GM19328 (cell line): Measurements from ENCODE around the gene FKBP10.
"Not testable (repeated sequence)": the region's sequence is repeated elsewhere in the genome, so short reads cannot be mapped to it uniquely, and the experiment has no call there.

ENCODE experiments used
- ATAC-seq: cut with Tn5 transposase; IDR thresholded peaks from one replicate; pipeline ENCODE4 v1.9.1; 2021; ENCODE audit warnings: mild to moderate bottlenecking, moderate library complexity; ENCODE audit not compliant: unreplicated experiment

Gene FKBP10, protein sequence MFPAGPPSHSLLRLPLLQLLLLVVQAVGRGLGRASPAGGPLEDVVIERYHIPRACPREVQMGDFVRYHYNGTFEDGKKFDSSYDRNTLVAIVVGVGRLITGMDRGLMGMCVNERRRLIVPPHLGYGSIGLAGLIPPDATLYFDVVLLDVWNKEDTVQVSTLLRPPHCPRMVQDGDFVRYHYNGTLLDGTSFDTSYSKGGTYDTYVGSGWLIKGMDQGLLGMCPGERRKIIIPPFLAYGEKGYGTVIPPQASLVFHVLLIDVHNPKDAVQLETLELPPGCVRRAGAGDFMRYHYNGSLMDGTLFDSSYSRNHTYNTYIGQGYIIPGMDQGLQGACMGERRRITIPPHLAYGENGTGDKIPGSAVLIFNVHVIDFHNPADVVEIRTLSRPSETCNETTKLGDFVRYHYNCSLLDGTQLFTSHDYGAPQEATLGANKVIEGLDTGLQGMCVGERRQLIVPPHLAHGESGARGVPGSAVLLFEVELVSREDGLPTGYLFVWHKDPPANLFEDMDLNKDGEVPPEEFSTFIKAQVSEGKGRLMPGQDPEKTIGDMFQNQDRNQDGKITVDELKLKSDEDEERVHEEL

GRCh38 chr17:41812381-41813151 is at the start of gene FKBP10:
TSS of gene FKBP10 (plus strand) at chr17:41813004. CDS start at chr17:41813035, 31 bp downstream.
- no peak for ATAC-seq

DNA sequence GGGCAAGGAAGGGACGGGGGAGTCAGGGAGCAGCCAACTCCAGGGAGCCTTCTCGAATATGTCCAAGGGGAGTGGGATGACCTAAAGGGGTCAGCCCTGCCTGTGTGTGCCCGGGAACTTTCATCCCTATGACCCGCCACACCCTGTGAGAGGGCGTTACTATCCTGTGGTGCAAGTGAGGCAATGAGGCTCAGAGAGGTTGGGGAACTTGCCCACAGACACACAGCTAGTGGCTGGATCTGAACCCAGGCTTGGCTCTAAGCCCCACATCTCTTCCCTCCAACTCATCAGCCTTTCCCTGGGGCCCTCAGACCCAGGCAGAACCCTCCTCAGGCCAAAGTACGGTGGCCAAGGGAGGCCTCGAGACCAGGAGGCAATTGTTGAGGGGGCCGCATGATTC is 49.5 kb upstream of the FKBP10 start:
- ATAC-seq, result no peak

GRCh38 chr17:41766135-41766534 is 46.7 kb upstream of the FKBP10 start:
- ATAC-seq, result no peak

DNA sequence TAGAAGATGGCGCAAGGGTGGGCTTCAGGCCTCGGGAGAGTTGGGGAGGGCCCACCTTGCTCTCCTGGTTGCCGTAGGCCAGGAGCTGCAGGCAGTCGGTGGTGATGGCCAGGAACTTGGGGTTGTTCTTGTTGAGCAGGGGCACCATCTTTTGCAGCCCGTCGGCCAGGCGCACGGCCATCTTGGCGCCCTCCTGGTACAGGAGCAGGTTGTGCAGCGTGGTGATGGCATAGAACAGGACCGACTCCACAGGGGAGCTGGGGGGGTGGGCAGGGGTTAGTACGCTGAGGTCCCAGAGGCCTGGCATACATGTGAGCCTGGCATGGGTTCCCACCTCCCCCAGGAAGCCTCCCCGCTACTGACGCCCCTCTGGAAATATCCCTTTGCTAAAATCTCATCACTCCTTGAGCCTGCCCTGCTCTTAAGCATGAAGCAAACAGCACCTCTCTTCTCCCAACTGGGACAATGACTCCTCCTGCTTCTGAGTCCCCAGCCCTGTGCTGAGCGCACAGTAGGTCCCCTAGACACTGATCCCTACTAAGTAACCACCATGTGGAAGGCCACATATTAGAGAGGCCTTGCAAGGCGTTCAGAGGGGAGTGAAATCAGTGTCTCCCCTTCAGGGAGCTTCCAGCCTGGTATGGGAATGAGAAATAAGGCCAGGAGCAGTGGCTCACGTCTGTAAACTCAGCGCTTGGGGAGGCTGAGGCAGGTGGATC is 45.3 kb upstream of the FKBP10 start:
- no peak for ATAC-seq

- ATAC-seq, result no peak
Measured at GRCh38 chr17:41768682-41769288, 44.0 kb upstream of the FKBP10 start.

- no peak for ATAC-seq
Measured at GRCh38 chr17:41769346-41769862, 43.4 kb upstream of the FKBP10 start.

- no peak for ATAC-seq
Measured at GRCh38 chr17:41769985-41770384, 42.8 kb upstream of the FKBP10 start.

GRCh38 chr17:41771389-41772206 is 41.2 kb upstream of the FKBP10 start:
- ATAC-seq, result no peak

DNA sequence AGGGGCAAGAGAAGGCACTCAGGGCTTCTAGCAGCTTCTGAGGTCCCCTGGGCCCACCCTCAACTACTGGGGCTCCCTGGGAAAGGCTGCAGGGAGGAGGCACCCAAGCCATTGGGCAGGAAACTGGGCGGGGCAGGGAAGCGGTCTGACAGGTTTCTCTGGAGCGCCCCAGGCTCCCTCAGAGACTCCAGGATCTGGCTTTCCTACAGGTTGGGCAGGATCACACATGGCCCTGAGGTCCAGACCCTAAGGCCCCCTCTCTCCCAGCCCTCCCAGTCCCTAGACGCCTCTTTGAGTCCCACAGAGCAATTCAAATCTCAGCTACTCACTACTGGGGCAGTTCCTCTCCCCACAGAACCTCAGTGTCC is 40.6 kb upstream of the FKBP10 start:
- no peak for ATAC-seq

DNA sequence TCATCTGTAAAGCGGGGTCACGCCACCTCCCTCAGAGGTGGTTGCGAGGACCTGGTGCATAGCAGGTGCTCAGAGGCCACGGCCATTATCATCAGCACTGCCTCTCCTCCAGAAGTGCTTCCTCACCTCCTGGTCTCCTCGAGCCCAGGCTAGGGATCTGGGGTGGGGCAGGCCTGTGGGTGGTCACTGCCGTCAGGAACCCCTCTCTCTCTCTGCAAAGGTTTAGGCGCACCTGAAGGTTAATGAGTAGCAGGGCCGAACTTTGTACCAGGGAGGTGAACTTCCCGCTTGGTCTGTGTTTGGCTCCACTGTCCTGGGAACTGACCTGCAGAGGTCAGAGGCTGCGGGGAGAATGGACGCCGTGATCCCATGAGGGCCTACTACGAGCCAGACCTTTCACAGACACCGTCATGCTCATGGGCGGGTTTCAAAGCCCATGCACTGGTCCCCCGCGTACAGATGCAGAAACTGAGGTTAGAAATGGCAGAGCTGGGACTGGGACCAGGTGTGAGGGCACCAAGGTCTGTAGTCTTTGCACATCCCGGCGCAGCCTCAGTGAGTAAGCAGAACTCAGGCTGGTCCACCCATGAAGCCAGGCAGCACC is 40.1 kb upstream of the FKBP10 start:
- no peak for ATAC-seq

- ATAC-seq, result no peak
Measured at GRCh38 chr17:41773190-41773588, 39.6 kb upstream of the FKBP10 start.

DNA sequence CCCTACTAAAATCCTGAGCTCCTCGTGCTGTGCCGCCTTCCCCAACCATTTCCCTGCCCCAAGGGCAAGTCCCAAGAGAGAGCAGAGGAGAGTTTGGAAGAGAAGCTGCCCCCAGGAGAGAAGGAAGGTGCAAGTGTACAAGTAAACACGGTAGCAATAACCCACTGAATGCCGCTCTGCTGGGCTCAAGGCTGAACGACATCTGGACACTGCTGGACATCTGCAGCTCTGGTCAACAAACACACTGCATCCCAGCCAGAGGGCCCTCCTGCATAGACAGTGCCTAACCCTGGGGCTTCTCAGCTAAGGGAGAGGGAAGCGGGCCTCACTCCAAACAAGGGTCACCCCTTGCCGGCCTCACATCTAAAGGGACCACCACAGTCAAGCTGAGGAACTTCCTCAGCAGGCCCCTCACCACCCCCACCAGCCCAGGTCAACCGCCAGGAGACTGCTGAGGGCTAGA is 39.0 kb upstream of the FKBP10 start:
- no peak for ATAC-seq

GRCh38 chr17:41775394-41776226 is 37.2 kb upstream of the FKBP10 start:
- ATAC-seq, result no peak

GRCh38 chr17:41776262-41776900 is 36.4 kb upstream of the FKBP10 start:
- not testable (repeated sequence) for ATAC-seq

GRCh38 chr17:41777157-41777573 is 35.6 kb upstream of the FKBP10 start:
- ATAC-seq, result no peak

GRCh38 chr17:41777574-41778188 is 35.1 kb upstream of the FKBP10 start:
- ATAC-seq, result no peak

GRCh38 chr17:41779954-41780353 is 32.9 kb upstream of the FKBP10 start:
- no peak for ATAC-seq
